ENCODE measurements around the gene NRL. TPM values are rescaled to one million over a fixed set of nuclear protein-coding genes. Genes with fewer than 3 reads are reported as not detected.

Gene NRL
- total and polyA plus RNA-seq, 12 donors: 2.2 to 20.2 (median 4.5) TPM

DNA sequence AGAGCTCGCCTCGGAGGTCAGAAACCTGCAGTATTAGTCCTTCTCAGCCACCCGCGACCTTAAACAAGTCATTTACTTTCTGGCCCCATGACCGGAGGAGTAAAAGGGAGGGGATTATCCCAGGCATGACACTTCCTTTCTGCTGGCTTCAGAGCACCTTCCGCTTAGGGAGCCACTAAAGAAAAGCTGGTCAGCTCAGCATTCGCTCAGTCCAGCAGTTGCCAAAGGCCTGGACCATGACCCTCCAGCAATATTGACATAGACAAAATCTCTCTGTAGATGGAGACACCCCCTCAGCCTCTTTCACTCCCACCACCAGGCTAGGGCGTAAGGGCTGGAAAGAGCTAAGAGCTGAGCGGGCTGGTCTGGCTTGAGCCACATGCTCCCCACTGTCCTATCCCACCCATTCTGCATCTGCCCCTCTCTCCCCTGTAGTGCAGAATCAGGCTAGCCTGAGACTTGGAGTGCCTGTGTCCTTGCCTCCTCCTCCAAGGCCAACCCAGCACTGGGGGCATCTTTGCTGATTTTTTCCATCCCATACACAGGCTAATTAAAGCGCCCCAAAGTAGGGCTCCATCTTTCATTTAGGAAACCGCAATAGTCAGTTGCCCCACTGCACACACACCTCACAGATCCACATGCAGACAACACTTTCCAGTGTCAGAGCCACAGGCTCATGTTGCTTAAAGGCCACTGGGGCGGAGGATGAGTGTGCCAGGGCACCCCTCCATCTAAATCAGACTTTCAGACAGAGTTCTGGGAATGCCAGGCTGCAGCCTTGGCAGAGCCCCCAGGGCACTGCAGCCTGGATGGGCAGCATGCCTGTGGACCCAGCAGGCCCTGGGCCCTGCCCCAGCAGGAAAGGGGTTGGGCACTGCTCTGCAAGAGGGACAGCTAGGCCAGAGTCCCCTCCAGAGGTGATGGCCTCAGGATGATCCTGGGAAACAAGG, 47.3 kb downstream of the NRL start:
- intact Hi-C loops (cut with DNase I): loop anchor here in 1 of 2 donors (10.0 kb wide), 1 partner anchor 87 kb away; no protein-coding TSS in a partner anchor
- WGBS, 4 donors: 87 to 93% (median 91%) methylated on average over 11 to 12 of the region's 12 CpGs

DNA sequence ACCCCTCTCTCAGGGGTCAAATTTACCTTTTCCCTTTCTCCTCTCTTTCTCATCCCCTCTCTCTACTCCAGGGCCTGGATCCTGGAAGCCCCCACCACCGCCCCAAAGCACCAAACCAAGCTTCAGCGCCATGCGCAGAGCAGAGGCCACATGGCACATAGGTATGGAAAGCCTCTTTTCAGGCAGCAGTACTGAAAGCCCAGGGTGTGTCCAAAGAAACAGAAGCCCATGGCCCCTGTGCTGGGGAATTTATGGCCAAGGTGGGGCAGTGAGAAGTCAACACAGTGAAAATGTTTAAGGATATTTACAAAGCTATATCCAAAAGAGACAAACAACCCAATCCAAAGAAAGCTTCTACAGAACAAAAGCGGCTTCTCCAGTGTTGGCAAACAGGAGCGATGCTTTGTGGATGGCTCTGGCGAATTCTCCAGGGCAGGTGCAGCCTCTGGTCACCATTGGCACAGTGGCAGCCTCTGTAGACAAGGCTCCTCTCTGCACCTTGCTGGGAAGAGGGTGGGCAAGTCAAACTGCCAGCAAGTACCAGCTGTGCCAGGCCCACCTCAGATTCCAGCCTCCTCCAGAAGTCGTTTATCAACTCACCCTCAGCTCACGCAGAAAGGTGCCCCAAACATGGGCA, 48.1 kb downstream of the NRL start:
- intact Hi-C loops (cut with DNase I): loop anchor here in 1 of 2 donors (10.0 kb wide), 1 partner anchor 88 kb away; no protein-coding TSS in a partner anchor
- Histone ChIP-seq H3K9me3 (replicated peaks in 1 of 3) (no peaks in the 10 kb centered on the region), H3K4me1 (replicated peaks in 1 of 2) (peaks cover 0 to 4% of the 10 kb centered on the region in 2 donors), H3K27ac (no peak overlapping the region), H3K27me3 (no peaks in the 10 kb centered on the region), H3K36me3 (replicated peaks in 1 of 2) (no peaks in the 10 kb centered on the region), H3K4me3 (no peak overlapping the region)
- TF ChIP-seq POLR2A (IDR thresholded peaks at IDR 0.05): no peak
- TF ChIP-seq, protein P1, sequence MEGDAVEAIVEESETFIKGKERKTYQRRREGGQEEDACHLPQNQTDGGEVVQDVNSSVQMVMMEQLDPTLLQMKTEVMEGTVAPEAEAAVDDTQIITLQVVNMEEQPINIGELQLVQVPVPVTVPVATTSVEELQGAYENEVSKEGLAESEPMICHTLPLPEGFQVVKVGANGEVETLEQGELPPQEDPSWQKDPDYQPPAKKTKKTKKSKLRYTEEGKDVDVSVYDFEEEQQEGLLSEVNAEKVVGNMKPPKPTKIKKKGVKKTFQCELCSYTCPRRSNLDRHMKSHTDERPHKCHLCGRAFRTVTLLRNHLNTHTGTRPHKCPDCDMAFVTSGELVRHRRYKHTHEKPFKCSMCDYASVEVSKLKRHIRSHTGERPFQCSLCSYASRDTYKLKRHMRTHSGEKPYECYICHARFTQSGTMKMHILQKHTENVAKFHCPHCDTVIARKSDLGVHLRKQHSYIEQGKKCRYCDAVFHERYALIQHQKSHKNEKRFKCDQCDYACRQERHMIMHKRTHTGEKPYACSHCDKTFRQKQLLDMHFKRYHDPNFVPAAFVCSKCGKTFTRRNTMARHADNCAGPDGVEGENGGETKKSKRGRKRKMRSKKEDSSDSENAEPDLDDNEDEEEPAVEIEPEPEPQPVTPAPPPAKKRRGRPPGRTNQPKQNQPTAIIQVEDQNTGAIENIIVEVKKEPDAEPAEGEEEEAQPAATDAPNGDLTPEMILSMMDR (IDR thresholded peaks at IDR 0.05): no peak
- DNase-seq: no peak
- WGBS, 4 donors: 92 to 97% (median 96%) methylated on average over 5 to 8 of the region's 8 CpGs

More for the DNA sequence above, 47.3 kb downstream of the NRL start:
- H3K36me3 ChIP-seq (replicated peaks in 1 of 2): no peaks in the 10 kb centered on the region
- DNase-seq: no peak
- H3K9me3 ChIP-seq (replicated peaks in 1 of 3): no peaks in the 10 kb centered on the region
- no peak for TF ChIP-seq POLR2A (IDR thresholded peaks at IDR 0.05)
- H3K4me3 ChIP-seq: no peak overlapping the region
- H3K27me3 ChIP-seq: no peaks in the 10 kb centered on the region
- H3K27ac ChIP-seq: no peak overlapping the region
- H3K4me1 ChIP-seq (replicated peaks in 1 of 2): peaks cover 0 to 4% of the 10 kb centered on the region in 2 donors

DNA sequence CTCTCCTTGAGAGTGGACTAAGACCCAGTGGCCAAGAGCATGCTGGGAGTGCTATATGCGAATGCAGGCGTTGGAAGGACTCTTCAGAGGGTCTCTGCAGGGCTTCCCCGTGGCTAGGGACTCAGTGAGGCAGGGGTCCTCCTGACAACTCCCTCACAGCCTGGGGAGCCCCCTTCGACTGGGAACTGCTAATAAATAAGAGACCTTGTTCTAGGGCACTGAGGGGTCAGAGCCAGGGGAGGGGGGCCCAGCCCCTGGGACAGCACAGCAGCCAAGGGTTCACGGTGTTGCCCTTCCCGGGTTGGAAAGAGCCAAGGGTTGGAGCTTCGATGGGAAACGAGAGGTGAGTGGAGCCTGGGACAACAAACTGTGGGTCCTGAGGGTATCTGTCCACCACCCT, 49.3 kb downstream of the NRL start:
- no peak for DNase-seq
- 66 to 80% (median 73%) methylated on average over 8 of the region's 8 CpGs for WGBS, 4 donors
- Histone ChIP-seq H3K9me3 (replicated peaks in 1 of 3) (no peaks in the 10 kb centered on the region), H3K36me3 (replicated peaks in 1 of 2) (no peaks in the 10 kb centered on the region), H3K27ac (no peak overlapping the region), H3K4me1 (replicated peaks in 1 of 2) (peaks cover 0 to 4% of the 10 kb centered on the region in 2 donors), H3K4me3 (no peak overlapping the region), H3K27me3 (no peaks in the 10 kb centered on the region)
- intact Hi-C loops (cut with DNase I): loop anchor here in 1 of 2 donors (10.0 kb wide), 1 partner anchor 89 kb away; no protein-coding TSS in a partner anchor
- TF ChIP-seq, protein P1 (IDR thresholded peaks at IDR 0.05): no peak
- no peak for TF ChIP-seq POLR2A (IDR thresholded peaks at IDR 0.05)

DNA sequence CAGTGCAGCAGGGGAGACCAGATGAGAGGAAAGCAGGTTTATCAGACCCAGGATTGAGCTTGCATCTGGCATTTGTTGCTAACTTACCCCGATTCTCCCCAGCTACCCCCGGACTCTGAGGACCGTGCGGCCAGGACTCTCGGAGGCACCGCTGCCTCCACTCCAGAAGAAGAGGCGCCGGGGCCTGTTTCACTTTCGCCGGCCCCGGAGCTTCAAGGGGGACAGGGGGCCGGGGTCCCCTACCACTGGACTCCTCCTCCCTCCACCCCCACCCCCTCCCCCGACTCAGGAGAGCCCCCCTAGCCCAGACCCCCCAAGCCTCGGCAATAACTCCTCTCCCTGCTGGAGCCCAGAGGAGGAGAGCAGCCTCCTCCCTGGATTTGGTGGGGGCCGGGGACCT, 49.9 kb downstream of the NRL start:
- TF ChIP-seq, protein P1 (IDR thresholded peaks at IDR 0.05): no peak
- TF ChIP-seq POLR2A (IDR thresholded peaks at IDR 0.05): no peak
- intact Hi-C loops (cut with DNase I): loop anchor here in 1 of 2 donors (10.0 kb wide), 1 partner anchor 90 kb away; no protein-coding TSS in a partner anchor
- Histone ChIP-seq H3K27ac (no peak overlapping the region), H3K36me3 (replicated peaks in 1 of 2) (no peaks in the 10 kb centered on the region), H3K27me3 (no peaks in the 10 kb centered on the region), H3K4me3 (no peak overlapping the region), H3K9me3 (replicated peaks in 1 of 3) (no peaks in the 10 kb centered on the region), H3K4me1 (replicated peaks in 1 of 2) (peaks cover 0 to 4% of the 10 kb centered on the region in 2 donors)
- WGBS, 4 donors: 70 to 94% (median 91%) methylated on average over 3 to 15 of the region's 15 CpGs
- no peak for DNase-seq
